Activated naive CD4-positive, alpha-beta T cell treated with anti-CD3 and anti-CD28 coated beads, Interleukin-2, amount 50 U/mL, for 24 hours (primary cell): ENCODE results near the gene B3GAT2.

Experiments used
- H3K27ac Mint-ChIP-seq: one replicate; pipeline ENCODE4 v1.8.0; 2021; ENCODE audit warnings: mild to moderate bottlenecking, mixed read lengths
- H3K27me3 Mint-ChIP-seq: one replicate; pipeline ENCODE4 v1.8.0; 2021; ENCODE audit warnings: mixed read lengths
- H3K36me3 Mint-ChIP-seq: one replicate; pipeline ENCODE4 v1.8.0; 2021; ENCODE audit warnings: mixed read lengths
- H3K4me1 Mint-ChIP-seq: one replicate; pipeline ENCODE4 v1.8.0; 2021; ENCODE audit warnings: mixed read lengths
- H3K4me3 Mint-ChIP-seq: one replicate; pipeline ENCODE4 v1.8.0; 2021; ENCODE audit warnings: mild to moderate bottlenecking, mixed read lengths
- H3K9me3 Mint-ChIP-seq: one replicate; pipeline ENCODE4 v1.8.0; 2021; ENCODE audit warnings: mixed read lengths

The B3GAT2 gene

GRCh38 chr6:70838907-70839285 is 118.0 kb downstream of the B3GAT2 start:
- no peaks in the 10 kb centered on the region for H3K27me3 Mint-ChIP-seq
- no peak overlapping the region for H3K4me3 Mint-ChIP-seq
- H3K27ac Mint-ChIP-seq: no peak overlapping the region
- no peaks in the 10 kb centered on the region for H3K9me3 Mint-ChIP-seq
- peaks cover 4% of the 10 kb centered on the region for H3K4me1 Mint-ChIP-seq
- H3K36me3 Mint-ChIP-seq: peaks cover 13% of the 10 kb centered on the region

- Mint-ChIP-seq H3K27ac (no peak overlapping the region), H3K9me3 (no peaks in the 10 kb centered on the region), H3K4me1 (peaks cover 4% of the 10 kb centered on the region), H3K27me3 (no peaks in the 10 kb centered on the region), H3K36me3 (peaks cover 24% of the 10 kb centered on the region), H3K4me3 (no peak overlapping the region)
Measured at GRCh38 chr6:70834520-70834919, 122.3 kb downstream of the B3GAT2 start.

GRCh38 chr6:70831427-70831826 is 125.4 kb downstream of the B3GAT2 start:
- H3K4me1 Mint-ChIP-seq: peaks cover 4% of the 10 kb centered on the region
- no peaks in the 10 kb centered on the region for H3K9me3 Mint-ChIP-seq
- H3K36me3 Mint-ChIP-seq: peaks cover 15% of the 10 kb centered on the region
- no peak overlapping the region for H3K4me3 Mint-ChIP-seq
- H3K27me3 Mint-ChIP-seq: no peaks in the 10 kb centered on the region
- H3K27ac Mint-ChIP-seq: no peak overlapping the region

- no peaks in the 10 kb centered on the region for H3K4me1 Mint-ChIP-seq
- H3K4me3 Mint-ChIP-seq: no peak overlapping the region
- H3K27me3 Mint-ChIP-seq: no peaks in the 10 kb centered on the region
- H3K36me3 Mint-ChIP-seq: peaks cover 16% of the 10 kb centered on the region
- peaks cover 8% of the 10 kb centered on the region for H3K9me3 Mint-ChIP-seq
- H3K27ac Mint-ChIP-seq: no peak overlapping the region
Measured at GRCh38 chr6:70823651-70824050, 133.2 kb downstream of the B3GAT2 start.

DNA sequence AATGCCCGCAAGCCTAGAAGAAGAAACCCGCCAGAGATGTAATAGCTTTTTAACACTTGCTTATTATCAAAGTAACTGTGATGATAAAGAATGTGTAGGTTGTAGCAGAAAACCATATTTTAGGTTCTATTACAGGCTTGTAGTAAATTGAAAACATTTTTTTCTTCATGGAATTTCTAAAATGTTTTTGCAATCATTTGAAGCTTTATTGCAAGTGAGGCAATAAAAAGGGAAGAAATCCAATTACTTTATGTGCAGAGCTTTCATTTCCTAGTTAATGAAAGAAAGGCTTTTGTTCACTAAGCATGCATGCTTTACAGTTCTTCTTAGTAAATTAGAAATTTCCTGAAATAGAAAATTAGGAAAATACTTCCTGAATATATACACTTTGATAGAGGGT is 135.1 kb downstream of the B3GAT2 start:
- Mint-ChIP-seq H3K4me1 (no peaks in the 10 kb centered on the region), H3K9me3 (peaks cover 8% of the 10 kb centered on the region), H3K27ac (no peak overlapping the region), H3K4me3 (no peak overlapping the region), H3K27me3 (no peaks in the 10 kb centered on the region), H3K36me3 (peaks cover 14% of the 10 kb centered on the region)

- peaks cover 19% of the 10 kb centered on the region for H3K36me3 Mint-ChIP-seq
- no peak overlapping the region for H3K27ac Mint-ChIP-seq
- peaks cover 8% of the 10 kb centered on the region for H3K9me3 Mint-ChIP-seq
Measured at GRCh38 chr6:70820778-70821177, 136.1 kb downstream of the B3GAT2 start.

GRCh38 chr6:70819646-70820045 is 137.2 kb downstream of the B3GAT2 start:
- no peaks in the 10 kb centered on the region for H3K27me3 Mint-ChIP-seq
- no peak overlapping the region for H3K4me3 Mint-ChIP-seq
- H3K36me3 Mint-ChIP-seq: peaks cover 19% of the 10 kb centered on the region
- peaks cover 8% of the 10 kb centered on the region for H3K9me3 Mint-ChIP-seq
- no peak overlapping the region for H3K27ac Mint-ChIP-seq
- peaks cover 4% of the 10 kb centered on the region for H3K4me1 Mint-ChIP-seq

More at GRCh38 chr6:70820778-70821177, 136.1 kb downstream of the B3GAT2 start:
- peaks cover 4% of the 10 kb centered on the region for H3K4me1 Mint-ChIP-seq
- H3K27me3 Mint-ChIP-seq: no peaks in the 10 kb centered on the region
- no peak overlapping the region for H3K4me3 Mint-ChIP-seq

DNA sequence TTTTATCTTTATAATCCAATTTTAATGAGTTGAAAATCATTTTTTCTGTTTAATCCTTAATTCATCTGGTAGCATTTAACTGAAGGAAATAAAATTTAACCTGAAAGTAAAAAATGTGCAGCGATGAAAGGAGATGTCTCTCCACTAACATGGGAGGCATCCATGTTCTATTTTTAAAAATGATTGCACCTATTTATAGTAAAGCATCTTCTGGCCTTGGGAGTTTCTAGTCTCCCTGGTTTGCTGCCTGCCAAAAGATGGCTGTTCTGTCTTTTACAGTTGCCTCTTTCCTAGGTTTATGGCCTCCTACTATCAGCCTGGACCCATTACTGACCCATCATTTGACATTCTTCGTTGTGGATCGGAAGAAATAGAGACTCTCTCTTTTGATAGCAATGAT is 143.0 kb downstream of the B3GAT2 start:
- H3K27ac Mint-ChIP-seq: no peak overlapping the region
- no peaks in the 10 kb centered on the region for H3K9me3 Mint-ChIP-seq
- H3K36me3 Mint-ChIP-seq: peaks cover 18% of the 10 kb centered on the region
- H3K27me3 Mint-ChIP-seq: no peaks in the 10 kb centered on the region
- H3K4me3 Mint-ChIP-seq: no peak overlapping the region
- peaks cover 4% of the 10 kb centered on the region for H3K4me1 Mint-ChIP-seq

GRCh38 chr6:70811788-70812187 is 145.1 kb downstream of the B3GAT2 start:
- H3K36me3 Mint-ChIP-seq: peaks cover 20% of the 10 kb centered on the region
- H3K9me3 Mint-ChIP-seq: no peaks in the 10 kb centered on the region
- no peak overlapping the region for H3K27ac Mint-ChIP-seq
- H3K4me1 Mint-ChIP-seq: peaks cover 4% of the 10 kb centered on the region
- H3K27me3 Mint-ChIP-seq: no peaks in the 10 kb centered on the region
- H3K4me3 Mint-ChIP-seq: no peak overlapping the region
